PC-3 (cell line): ENCODE results near the gene CCL8.

Source experiments
- EZH2 ChIP-seq: fragments of 300-600 bp; sonication (generic); IDR thresholded peaks from one replicate; pipeline ENCODE4 v1.6.1; 2017; ENCODE audit warnings: antibody characterized with exemption, mild to moderate bottlenecking, low read length; ENCODE audit not compliant: unreplicated experiment
- TF ChIP-seq, protein P1 (sequence below): fragments of 300-600 bp; sonication (generic); conservative IDR thresholded peaks from 2 replicates; pipeline ENCODE4 v1.5.1; 2017; ENCODE audit warnings: antibody characterized with exemption, low read depth, mild to moderate bottlenecking, low read length

DNA sequence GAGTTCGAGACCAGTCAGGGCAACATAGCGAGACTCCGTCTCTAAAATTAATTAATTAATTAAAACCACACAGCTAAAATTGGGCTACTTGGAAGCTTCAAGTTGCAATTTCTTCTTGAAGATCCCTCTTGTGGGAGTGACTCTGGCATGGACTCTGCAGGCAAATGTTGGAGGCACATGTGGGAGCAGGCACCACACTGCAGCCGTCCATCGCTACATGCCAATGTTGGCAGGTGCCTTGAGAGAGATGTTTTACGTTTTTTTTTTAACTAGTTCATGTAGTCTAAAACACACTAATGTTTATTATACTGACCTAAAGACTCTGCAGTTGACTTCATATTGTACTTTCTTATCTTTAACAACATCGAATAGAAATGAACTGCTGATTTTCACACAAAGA lies 7.9 kb upstream of the CCL8 start:
- TF ChIP-seq, protein P1, sequence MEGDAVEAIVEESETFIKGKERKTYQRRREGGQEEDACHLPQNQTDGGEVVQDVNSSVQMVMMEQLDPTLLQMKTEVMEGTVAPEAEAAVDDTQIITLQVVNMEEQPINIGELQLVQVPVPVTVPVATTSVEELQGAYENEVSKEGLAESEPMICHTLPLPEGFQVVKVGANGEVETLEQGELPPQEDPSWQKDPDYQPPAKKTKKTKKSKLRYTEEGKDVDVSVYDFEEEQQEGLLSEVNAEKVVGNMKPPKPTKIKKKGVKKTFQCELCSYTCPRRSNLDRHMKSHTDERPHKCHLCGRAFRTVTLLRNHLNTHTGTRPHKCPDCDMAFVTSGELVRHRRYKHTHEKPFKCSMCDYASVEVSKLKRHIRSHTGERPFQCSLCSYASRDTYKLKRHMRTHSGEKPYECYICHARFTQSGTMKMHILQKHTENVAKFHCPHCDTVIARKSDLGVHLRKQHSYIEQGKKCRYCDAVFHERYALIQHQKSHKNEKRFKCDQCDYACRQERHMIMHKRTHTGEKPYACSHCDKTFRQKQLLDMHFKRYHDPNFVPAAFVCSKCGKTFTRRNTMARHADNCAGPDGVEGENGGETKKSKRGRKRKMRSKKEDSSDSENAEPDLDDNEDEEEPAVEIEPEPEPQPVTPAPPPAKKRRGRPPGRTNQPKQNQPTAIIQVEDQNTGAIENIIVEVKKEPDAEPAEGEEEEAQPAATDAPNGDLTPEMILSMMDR, result no peak
- TF ChIP-seq EZH2, result no peak
